ENCODE data around the gene PRKCQ.

GRCh38 chr10:6396226-6396625 lies 183.8 kb downstream of the PRKCQ start:
- TF ChIP-seq POLR2A (IDR thresholded peaks at IDR 0.05) (no peak), CTCF (IDR thresholded peaks at IDR 0.05) (no peak)

Measured in body of pancreas (tissue), 4 donors.